ENCODE results near the gene CELSR2.
A peak's percentile ranks its signal among the peaks of the same experiment; 100 is the strongest.
"Not testable (repeated sequence)": the region's sequence is repeated elsewhere in the genome, so short reads cannot be mapped to it uniquely, and the experiment has no call there.

The CELSR2 gene

GRCh38 chr1:109248797-109249629, at the start of gene CELSR2:
CELSR2 (plus strand) TSS chr1:109249539; CDS start chr1:109250080, 541 bp downstream.
- peak; percentile 87 for DNase-seq (ENCODE audit: low read depth, low spot score)

- no peak for DNase-seq (ENCODE audit: low read depth, low spot score)
Measured at GRCh38 chr1:109199710-109200109, 49.6 kb upstream of the CELSR2 start.

- DNase-seq (ENCODE audit: low read depth, low spot score): peak; percentile 82
Measured at GRCh38 chr1:109201123-109201703, 48.1 kb upstream of the CELSR2 start.

- DNase-seq (ENCODE audit: low read depth, low spot score): no peak
Measured at GRCh38 chr1:109204484-109204883, 44.9 kb upstream of the CELSR2 start.

- DNase-seq (ENCODE audit: low read depth, low spot score): no peak
Measured at GRCh38 chr1:109206339-109206738, 43.0 kb upstream of the CELSR2 start.

- DNase-seq (ENCODE audit: low read depth, low spot score): no peak
Measured at GRCh38 chr1:109207467-109208103, 41.8 kb upstream of the CELSR2 start.

GRCh38 chr1:109208394-109208793, 40.9 kb upstream of the CELSR2 start:
- no peak for DNase-seq (ENCODE audit: low read depth, low spot score)

- no peak for DNase-seq (ENCODE audit: low read depth, low spot score)
Measured at GRCh38 chr1:109208836-109209463, 40.4 kb upstream of the CELSR2 start.

- DNase-seq (ENCODE audit: low read depth, low spot score): no peak
Measured at GRCh38 chr1:109210058-109210457, 39.3 kb upstream of the CELSR2 start.

GRCh38 chr1:109213345-109213823, 36.0 kb upstream of the CELSR2 start:
- no peak for DNase-seq (ENCODE audit: low read depth, low spot score)

GRCh38 chr1:109213824-109214693, 35.3 kb upstream of the CELSR2 start, which contains the start of gene SARS1:
SARS1 (plus strand) TSS chr1:109213918; CDS start chr1:109213993, 75 bp downstream.
- DNase-seq (ENCODE audit: low read depth, low spot score): peak; percentile 97

GRCh38 chr1:109214695-109215623, 34.4 kb upstream of the CELSR2 start:
- peak; percentile 76 for DNase-seq (ENCODE audit: low read depth, low spot score)

GRCh38 chr1:109216662-109217061, 32.7 kb upstream of the CELSR2 start:
- DNase-seq (ENCODE audit: low read depth, low spot score): no peak

GRCh38 chr1:109218516-109218915, 30.8 kb upstream of the CELSR2 start:
- no peak for DNase-seq (ENCODE audit: low read depth, low spot score)

GRCh38 chr1:109221201-109221600, 28.1 kb upstream of the CELSR2 start:
- DNase-seq (ENCODE audit: low read depth, low spot score): not testable (repeated sequence)

- DNase-seq (ENCODE audit: low read depth, low spot score): no peak
Measured at GRCh38 chr1:109225308-109225707, 24.0 kb upstream of the CELSR2 start.

- no peak for DNase-seq (ENCODE audit: low read depth, low spot score)
Measured at GRCh38 chr1:109225711-109226445, 23.5 kb upstream of the CELSR2 start.

- no peak for DNase-seq (ENCODE audit: low read depth, low spot score)
Measured at GRCh38 chr1:109228167-109228566, 21.2 kb upstream of the CELSR2 start.

- DNase-seq (ENCODE audit: low read depth, low spot score): no peak
Measured at GRCh38 chr1:109229531-109230127, 19.7 kb upstream of the CELSR2 start.

Measured in astrocyte of the hippocampus (primary cell).